Psoas muscle (tissue), 8 donors: ENCODE results near the gene FMO2. TPM values are rescaled to one million over a fixed set of nuclear protein-coding genes. Genes with fewer than 3 reads are reported as not detected.
A peak's percentile ranks its signal among the peaks of the same experiment; 100 is the strongest.

Experiments used
- ATAC-seq, 4 donors: fragments of 200-7000 bp; cut with Tn5 transposase; one replicate each; pipeline ENCODE4 v1.9.1; 2020; ENCODE audit warnings: moderate library complexity in 3 of 4, mild to moderate bottlenecking in 2 of 4
- DNase-seq, 2 donors: peaks; one replicate each; pipeline ENCODE4 v3.0.0-alpha.2; 2020
- H3K27ac ChIP-seq: fragments of 200-600 bp; one replicate; pipeline ENCODE4 v1.8.0; 2022
- H3K27me3 ChIP-seq, 3 donors: fragments of 200-600 bp in 1 of 3; one replicate each; pipeline versions ENCODE4 v1.6.1 to v1.8.0; 2013 to 2022; ENCODE audit warnings: low read length in 2 of 3, mild to moderate bottlenecking in 2 of 3, moderate library complexity in 1 of 3; ENCODE audit not compliant: insufficient read depth in 3 of 3
- H3K36me3 ChIP-seq, 2 donors: fragments of 200-600 bp in 1 of 2; one replicate each; pipeline versions ENCODE4 v1.6.1 to v1.8.0; 2013 to 2022; ENCODE audit warnings: low read depth in 1 of 2, mild to moderate bottlenecking in 1 of 2, moderate library complexity in 1 of 2; ENCODE audit not compliant: insufficient read depth in 1 of 2
- H3K4me1 ChIP-seq: fragments of 200-600 bp; one replicate; pipeline ENCODE4 v1.8.0; 2022
- H3K4me3 ChIP-seq: fragments of 200-600 bp; one replicate; pipeline ENCODE4 v1.8.0; 2022; ENCODE audit warnings: mild to moderate bottlenecking
- H3K9me3 ChIP-seq: fragments of 200-600 bp; one replicate; pipeline ENCODE4 v1.8.0; 2022
- WGBS, 3 donors: extraction: QIAGEN DNeasy Blood & Tissue Kit; methylation state at CpG; one replicate each; pipeline versions ENCODE4 v1.1.6 to v1.1.7; 2013; 5-methylcytosine and 5-hydroxymethylcytosine counted together
- intact Hi-C, 2 donors: fragments of 100-400 bp; cut with DNase I; formaldehyde crosslinking; loops; one replicate each; pipeline versions ENCODE4 v1.11.0 to v1.14.2; 2022
- polyA plus RNA-seq, 3 donors: library from polyadenylated mRNA; stranded (reverse); fragments of 200-250 nt; gene quantifications; one replicate each; pipeline ENCODE4 v1.2.3, GENCODE V29; 2013
- total RNA-seq, 4 donors: library from RNA; stranded (reverse); fragmentation: NEBNext Ultra II Directional in 2 of 4; extraction: Animal tissue kit (Norgen Biotek cat#: 25700) in 2 of 4; gene quantifications; one replicate each; pipeline versions ENCODE4 v1.2.1 to v1.2.4, GENCODE V29; 2021 to 2023
- TF ChIP-seq, protein P1 (sequence below): fragments of 200-600 bp; IDR thresholded peaks from one replicate; pipeline ENCODE4 v1.8.0; 2022; ENCODE audit warnings: antibody characterized with exemption
- donor health status: healthy with polysubstance abuse.
- donor health status: DM: no; HTN: no; CAD: no; lungs with moderate emphysema.
- donor health status: Bipolar disorder and iron deficiency.
- donor health status: healthy.
- donor health status: DM: yes; HTN: yes; CAD: no.
- donor health status: DM: no; HTN: no; CAD: no.
- donor health status: DM: no; HTN: no; CAD: no.
- donor health status: DM: yes; HTN: yes; CAD: no.

FMO2 gene
- total and polyA plus RNA-seq, 7 donors, result 6.9 to 54.1 (median 17.1) TPM

GRCh38 chr1:171248841-171249240 lies 63.7 kb downstream of the FMO2 start:
- Histone ChIP-seq H3K9me3 (no peaks in the 10 kb centered on the region), H3K36me3 (no peaks in the 10 kb centered on the region), H3K4me3 (no peak overlapping the region), H3K27ac (no peak overlapping the region), H3K4me1 (no peaks in the 10 kb centered on the region), H3K27me3 (peaks cover 0 to 18% (median 0%) of the 10 kb centered on the region in 3 donors)
- intact Hi-C loops, result loop anchor here in 1 of 2 donors (5.0 kb wide), 1 partner anchor 63 kb away; the partner anchor contains the start of gene FMO4
- TF ChIP-seq, protein P1, sequence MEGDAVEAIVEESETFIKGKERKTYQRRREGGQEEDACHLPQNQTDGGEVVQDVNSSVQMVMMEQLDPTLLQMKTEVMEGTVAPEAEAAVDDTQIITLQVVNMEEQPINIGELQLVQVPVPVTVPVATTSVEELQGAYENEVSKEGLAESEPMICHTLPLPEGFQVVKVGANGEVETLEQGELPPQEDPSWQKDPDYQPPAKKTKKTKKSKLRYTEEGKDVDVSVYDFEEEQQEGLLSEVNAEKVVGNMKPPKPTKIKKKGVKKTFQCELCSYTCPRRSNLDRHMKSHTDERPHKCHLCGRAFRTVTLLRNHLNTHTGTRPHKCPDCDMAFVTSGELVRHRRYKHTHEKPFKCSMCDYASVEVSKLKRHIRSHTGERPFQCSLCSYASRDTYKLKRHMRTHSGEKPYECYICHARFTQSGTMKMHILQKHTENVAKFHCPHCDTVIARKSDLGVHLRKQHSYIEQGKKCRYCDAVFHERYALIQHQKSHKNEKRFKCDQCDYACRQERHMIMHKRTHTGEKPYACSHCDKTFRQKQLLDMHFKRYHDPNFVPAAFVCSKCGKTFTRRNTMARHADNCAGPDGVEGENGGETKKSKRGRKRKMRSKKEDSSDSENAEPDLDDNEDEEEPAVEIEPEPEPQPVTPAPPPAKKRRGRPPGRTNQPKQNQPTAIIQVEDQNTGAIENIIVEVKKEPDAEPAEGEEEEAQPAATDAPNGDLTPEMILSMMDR, result no peak
- 0 to 90% (median 81%) methylated on average over 1 of the region's 1 CpG for WGBS, 3 donors
- no peak for ATAC-seq
- no peak for DNase-seq

GRCh38 chr1:171250263-171250662 lies 65.2 kb downstream of the FMO2 start:
- no peaks in the 10 kb centered on the region for H3K4me1 ChIP-seq
- 79 to 87% (median 84%) methylated on average over 3 of the region's 3 CpGs for WGBS, 3 donors
- H3K27me3 ChIP-seq, result peaks cover 0 to 25% (median under 1%) of the 10 kb centered on the region in 3 donors
- no peaks in the 10 kb centered on the region for H3K36me3 ChIP-seq
- intact Hi-C loops, result no loop called here
- DNase-seq, result no peak
- H3K4me3 ChIP-seq, result no peak overlapping the region
- ATAC-seq, result no peak
- H3K27ac ChIP-seq, result no peak overlapping the region
- no peaks in the 10 kb centered on the region for H3K9me3 ChIP-seq
- TF ChIP-seq, protein P1, result no peak

DNA sequence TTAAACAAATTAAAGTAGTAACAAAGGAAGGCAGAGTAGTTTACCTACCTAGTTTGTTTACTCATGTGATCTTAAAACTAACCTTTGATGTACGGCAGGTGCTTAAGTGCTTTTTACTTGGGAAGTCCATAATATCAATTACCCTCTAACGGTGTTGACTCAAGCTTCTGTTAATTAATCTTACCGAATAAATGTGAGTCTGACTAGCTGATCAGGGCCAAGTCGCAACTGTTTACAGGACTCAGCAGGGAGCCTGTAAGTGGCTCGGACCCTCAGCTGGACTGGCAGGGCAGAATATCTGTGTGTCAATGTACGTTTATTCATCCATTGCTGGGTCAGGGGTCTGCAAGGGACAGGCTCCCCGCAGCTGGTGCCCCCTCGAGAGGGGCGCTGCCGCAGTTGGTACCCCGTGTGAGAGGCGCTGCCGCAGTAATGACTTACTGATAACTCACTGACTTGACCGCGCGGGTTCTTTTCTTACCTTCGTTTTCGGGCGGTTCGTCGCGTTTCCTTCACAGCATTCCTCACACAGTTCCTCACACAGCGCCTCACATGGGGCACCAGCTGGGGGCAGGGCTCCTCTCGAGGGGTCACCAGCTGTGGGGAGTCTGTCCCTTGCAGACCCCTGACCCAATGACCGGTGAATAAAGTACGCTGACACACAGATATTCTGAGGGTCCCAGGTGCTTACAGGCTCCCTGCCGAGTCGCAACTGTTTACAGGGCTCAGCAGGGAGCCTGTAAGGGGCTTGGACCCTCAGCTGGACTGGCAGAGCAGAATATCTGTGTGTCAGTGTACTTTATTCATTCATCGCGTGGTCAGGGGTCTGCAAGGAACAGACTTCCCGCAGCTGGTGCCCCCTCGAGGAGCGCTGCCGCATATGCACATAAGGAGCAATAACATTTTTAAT lies 66.2 kb downstream of the FMO2 start:
- 4 to 9% (median 7%) methylated on average over 34 of the region's 34 CpGs for WGBS, 3 donors
- TF ChIP-seq, protein P1, result peak; percentile 43
- Histone ChIP-seq H3K4me1 (no peaks in the 10 kb centered on the region), H3K36me3 (no peaks in the 10 kb centered on the region), H3K27ac (no peak overlapping the region), H3K27me3 (peaks cover 0 to 30% (median 2%) of the 10 kb centered on the region in 3 donors), H3K4me3 (peak overlapping the region; percentile 64), H3K9me3 (no peaks in the 10 kb centered on the region)
- no peak for ATAC-seq
- intact Hi-C loops, result no loop called here
- DNase-seq, result no peak

DNA sequence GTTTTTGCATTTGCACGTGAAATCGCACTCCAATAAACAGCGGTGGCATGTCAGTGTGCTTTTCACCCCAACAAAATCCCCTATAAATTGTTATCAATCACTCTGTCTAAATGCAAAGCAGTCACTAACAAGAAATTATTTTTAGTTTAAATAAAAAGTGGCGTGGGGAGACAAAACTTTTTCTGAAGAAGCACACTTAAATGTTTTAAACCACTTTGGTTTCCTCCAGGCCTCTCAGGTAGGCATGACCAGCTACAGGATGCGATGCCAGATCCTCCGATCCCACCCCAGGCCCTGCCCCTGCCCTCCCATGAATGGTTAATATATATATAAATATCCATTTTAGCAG lies 66.8 kb downstream of the FMO2 start:
- Histone ChIP-seq H3K4me3 (peak overlapping the region; percentile 64), H3K36me3 (no peaks in the 10 kb centered on the region), H3K27me3 (peaks cover 0 to 30% (median 2%) of the 10 kb centered on the region in 3 donors), H3K9me3 (no peaks in the 10 kb centered on the region), H3K27ac (no peak overlapping the region), H3K4me1 (no peaks in the 10 kb centered on the region)
- DNase-seq, result no peak
- intact Hi-C loops, result no loop called here
- ATAC-seq, result no peak
- TF ChIP-seq, protein P1, result no peak
- WGBS, 3 donors, result 40 to 46% (median 42%) methylated on average over 6 of the region's 6 CpGs
